Prostate gland (tissue), 2 donors: ENCODE data around the gene SGMS2.

Source experiments
- CTCF ChIP-seq, 4 experiments: fragments of 200-600 bp in 2 of 4; fragments of 450-650 bp in 2 of 4; sonication (generic) in 2 of 4; IDR thresholded peaks; 1 replicate in 3 of 4; 2 replicates in 1 of 4; pipeline ENCODE4 v1.5.1; 2016 to 2019; ENCODE audit warnings: antibody characterized with exemption in 4 of 4, mild to moderate bottlenecking in 2 of 4, moderate library complexity in 2 of 4
- POLR2A ChIP-seq: fragments of 450-650 bp; IDR thresholded peaks from one replicate; pipeline ENCODE4 v1.6.1; 2016; ENCODE audit warnings: antibody characterized with exemption, mild to moderate bottlenecking

DNA sequence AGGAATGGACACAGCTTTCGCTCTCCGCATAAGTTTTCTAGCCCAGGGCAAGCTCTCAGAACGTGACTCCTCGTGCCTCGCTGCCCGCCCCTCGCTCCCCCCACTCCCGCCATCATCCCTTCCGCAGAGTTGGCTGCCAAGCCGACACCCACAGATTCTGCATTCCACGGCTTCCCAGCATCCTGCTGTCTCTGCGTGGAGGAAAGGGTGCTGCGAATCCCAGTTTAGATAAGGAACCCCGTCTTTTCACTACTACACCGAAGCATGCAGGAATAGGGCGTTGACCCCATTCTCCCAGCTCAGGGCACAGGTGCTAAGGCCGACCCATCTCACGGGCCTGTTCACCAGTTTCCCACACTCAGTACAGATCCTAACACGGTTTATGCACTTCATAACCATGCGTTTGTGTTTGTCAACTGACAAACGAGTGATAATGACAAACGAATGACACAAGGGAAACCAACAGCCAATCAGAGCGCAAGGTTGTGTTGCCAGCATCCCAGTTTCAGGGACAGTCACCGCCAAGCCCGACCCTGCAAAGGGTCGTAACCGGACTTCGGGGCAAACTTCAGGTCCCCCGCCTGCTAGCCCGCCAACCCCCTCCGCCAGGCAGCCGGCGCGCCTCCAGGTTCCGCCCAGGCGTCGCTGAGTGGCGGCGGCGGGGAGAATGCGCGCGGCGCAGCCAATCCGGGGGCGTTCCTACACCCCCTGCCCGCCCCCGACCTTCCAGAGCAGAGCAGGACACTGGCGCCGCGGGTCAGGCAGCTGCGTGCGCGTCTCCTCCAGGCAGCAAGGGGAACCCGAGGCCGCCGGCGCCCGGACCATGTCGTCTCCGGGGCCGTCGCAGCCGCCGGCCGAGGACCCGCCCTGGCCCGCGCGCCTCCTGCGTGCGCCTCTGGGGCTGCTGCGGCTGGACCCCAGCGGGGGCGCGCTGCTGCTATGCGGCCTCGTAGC lies 106.4 kb downstream of the SGMS2 start, which contains the start of gene CYP2U1:
- TF ChIP-seq CTCF (IDR thresholded peaks at IDR 0.05), result peak in 2 of 4 experiments; percentile 32 to 44
- TF ChIP-seq POLR2A, result peak; percentile 63
